Measurements from ENCODE around the gene CSAG3.
"Not testable (repeated sequence)": the region's sequence is repeated elsewhere in the genome, so short reads cannot be mapped to it uniquely, and the experiment has no call there.

The CSAG3 gene

DNA sequence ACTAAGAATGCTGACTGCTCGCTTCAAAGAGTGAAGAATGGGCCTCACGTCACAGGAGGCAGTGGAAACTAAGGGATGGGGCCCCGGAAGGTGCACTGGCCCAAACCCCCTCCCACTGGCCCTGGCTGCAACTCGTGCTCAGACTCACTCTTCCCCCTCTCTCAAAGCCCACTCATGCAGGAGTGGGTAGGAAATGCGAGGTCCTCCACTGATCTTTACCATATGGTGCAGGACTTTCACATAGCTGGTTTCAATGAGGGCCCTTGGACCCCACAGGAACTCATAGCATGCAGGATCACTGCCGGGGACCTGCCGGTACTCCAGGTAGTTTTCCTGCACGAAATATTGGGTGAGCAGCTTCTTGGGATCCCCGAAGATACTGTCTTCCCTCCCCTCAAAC, 7.5 kb downstream of the CSAG3 start:
- H3K4me3 Mint-ChIP-seq, H3K27ac Mint-ChIP-seq, H3K4me1 Mint-ChIP-seq, H3K9me3 Mint-ChIP-seq, H3K36me3 Mint-ChIP-seq, H3K27me3 Mint-ChIP-seq: not testable (repeated sequence)

DNA sequence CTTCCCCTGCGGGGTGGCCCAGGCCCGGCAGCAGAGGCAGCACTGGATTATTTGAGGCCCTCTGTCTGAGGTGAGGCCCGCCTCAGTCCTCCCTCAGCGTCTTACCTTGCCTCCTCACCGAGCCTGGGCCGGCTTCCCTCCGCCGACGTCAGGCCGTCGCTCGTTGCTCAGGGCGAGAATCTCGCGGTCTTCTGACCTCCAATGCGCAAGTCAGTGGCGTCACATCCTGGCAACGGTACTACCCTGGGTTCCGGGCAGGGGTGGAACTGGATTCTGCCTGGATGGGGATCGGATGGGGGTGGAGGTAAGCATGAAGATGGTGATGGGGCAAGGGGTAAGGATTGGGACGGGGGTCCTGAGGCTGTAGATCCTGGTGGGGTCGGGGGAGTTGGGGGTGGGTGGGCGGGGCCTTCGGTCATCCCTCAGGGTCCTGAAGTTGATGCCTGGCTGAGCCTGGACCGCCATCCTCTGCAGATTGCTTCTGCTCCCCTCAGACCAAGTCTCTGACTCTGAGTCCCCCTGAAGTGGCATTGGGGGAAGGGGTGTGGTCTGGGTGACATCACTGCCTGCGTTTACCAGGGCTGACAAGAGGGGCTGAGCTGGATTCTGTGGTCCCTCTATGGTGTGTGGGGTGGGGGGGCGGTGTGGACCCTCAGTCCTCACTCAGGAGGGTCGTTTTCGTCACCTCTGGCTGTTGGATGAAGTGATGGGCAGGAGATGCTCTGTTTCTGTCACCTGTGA, 10.7 kb downstream of the CSAG3 start, which contains the start of gene MAGEA6:
Gene MAGEA6, minus strand, starts transcription at position 141 of the 741 bp plus-strand sequence. CDS start 2,039 bp downstream, outside the sequence.
- H3K9me3 Mint-ChIP-seq, H3K36me3 Mint-ChIP-seq, H3K27me3 Mint-ChIP-seq, H3K4me1 Mint-ChIP-seq, H3K27ac Mint-ChIP-seq, H3K4me3 Mint-ChIP-seq: not testable (repeated sequence)

DNA sequence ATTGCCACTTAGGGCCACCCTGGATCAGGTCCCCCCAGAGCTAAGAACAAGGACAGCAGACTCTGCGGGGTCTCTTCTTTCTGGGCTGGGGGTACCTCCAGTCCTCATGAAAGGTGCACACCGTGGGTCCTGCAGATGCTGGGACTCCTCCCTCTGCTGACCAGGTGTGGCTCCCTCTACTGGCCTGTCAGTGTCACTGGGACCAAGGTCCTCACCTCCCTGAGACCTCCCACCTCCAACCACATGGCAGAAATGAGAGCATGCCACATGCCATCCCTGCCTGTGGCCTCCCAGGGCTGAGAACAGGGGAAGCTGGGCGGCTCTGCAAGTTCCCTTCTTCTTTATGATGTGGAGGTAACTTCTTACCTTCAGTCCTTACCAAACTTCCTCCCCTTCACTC, 28.0 kb downstream of the CSAG3 start:
- not testable (repeated sequence) for H3K9me3 Mint-ChIP-seq, H3K4me1 Mint-ChIP-seq, H3K36me3 Mint-ChIP-seq, H3K27ac Mint-ChIP-seq, H3K27me3 Mint-ChIP-seq, H3K4me3 Mint-ChIP-seq

DNA sequence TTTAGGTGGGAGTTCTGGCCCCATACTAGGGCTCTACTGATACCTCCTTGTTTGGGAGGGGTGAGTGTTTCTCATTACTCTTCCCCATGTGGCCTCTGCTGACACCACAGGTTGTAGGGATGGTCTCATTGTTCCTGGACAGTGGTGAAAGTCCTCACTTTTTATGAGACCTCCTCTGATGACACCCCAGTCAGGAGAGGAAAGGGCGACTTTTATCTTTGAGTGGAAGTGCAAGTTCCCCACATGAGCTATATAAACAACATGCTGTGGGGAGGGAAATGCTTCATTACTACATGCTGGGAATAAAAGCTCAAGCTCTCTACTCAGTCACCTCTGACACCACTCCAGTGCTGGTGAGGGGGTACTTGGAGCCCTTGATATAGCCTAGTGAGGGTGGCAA, 39.9 kb downstream of the CSAG3 start:
- Mint-ChIP-seq H3K4me3 (no peak overlapping the region), H3K9me3 (no peaks in the 10 kb centered on the region), H3K27me3 (peaks cover 3% of the 10 kb centered on the region), H3K4me1 (no peaks in the 10 kb centered on the region), H3K27ac (no peak overlapping the region), H3K36me3 (no peaks in the 10 kb centered on the region)

DNA sequence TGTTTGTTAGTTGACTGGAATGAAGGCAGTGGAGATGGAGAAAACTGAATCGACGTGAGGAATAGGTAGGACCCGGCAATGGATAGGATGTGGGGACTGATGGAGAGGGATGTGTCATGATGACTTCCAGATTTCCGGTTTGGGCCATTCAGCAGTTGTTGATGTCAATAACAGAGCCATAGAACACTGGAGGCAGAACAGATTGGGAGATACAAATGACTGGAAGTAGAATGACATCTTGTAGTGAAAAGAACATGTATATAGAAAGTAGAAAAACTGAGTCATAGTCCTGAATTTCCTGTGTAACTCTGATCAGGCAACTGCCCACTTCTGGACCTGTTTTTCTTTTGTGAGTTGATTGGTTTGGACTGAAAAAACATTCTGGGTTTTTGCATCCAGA, 47.0 kb downstream of the CSAG3 start:
- Mint-ChIP-seq H3K4me1 (no peaks in the 10 kb centered on the region), H3K4me3 (no peak overlapping the region), H3K27me3 (peaks cover 6% of the 10 kb centered on the region), H3K9me3 (no peaks in the 10 kb centered on the region), H3K27ac (no peak overlapping the region), H3K36me3 (no peaks in the 10 kb centered on the region)

Measured in activated naive CD4-positive, alpha-beta T cell treated with anti-CD3 and anti-CD28 coated beads, Interleukin-2, amount 50 U/mL, for 24 hours (primary cell).